Karpas-422 (cell line): ENCODE results near the gene BDKRB1. TPM values are rescaled to one million over a fixed set of nuclear protein-coding genes. Genes with fewer than 3 reads are reported as not detected.

Source experiments
- DNase-seq: peaks from one replicate; pipeline ENCODE4 v3.0.0-alpha.2; 2015
- H2AFZ ChIP-seq: fragments of 200-600 bp; sonication (generic); 2 replicates; pipeline ENCODE4 v1.6.1; 2014; ENCODE audit warnings: antibody characterized with exemption, low read length, mixed read lengths
- H3K27ac ChIP-seq: fragments of 200-600 bp; sonication (generic); 2 replicates; pipeline ENCODE4 v1.5.1; 2014; ENCODE audit warnings: mild to moderate bottlenecking, low read length, moderate library complexity
- H3K27me3 ChIP-seq: fragments of 200-600 bp; sonication (generic); 2 replicates; pipeline ENCODE4 v1.6.1; 2014; ENCODE audit warnings: low read length, mixed read lengths
- H3K36me3 ChIP-seq: fragments of 200-600 bp; sonication (generic); 2 replicates; pipeline ENCODE4 v1.6.1; 2014; ENCODE audit warnings: low read length, mixed read lengths; ENCODE audit not compliant: insufficient read depth
- H3K4me1 ChIP-seq: fragments of 200-600 bp; sonication (generic); 2 replicates; pipeline ENCODE4 v1.6.1; 2014; ENCODE audit warnings: mild to moderate bottlenecking, low read length, mixed read lengths
- H3K4me2 ChIP-seq: fragments of 200-600 bp; sonication (generic); 2 replicates; pipeline ENCODE4 v1.6.1; 2014; ENCODE audit warnings: low read length, low read depth, mild to moderate bottlenecking; ENCODE audit not compliant: poor library complexity, severe bottlenecking
- H3K4me3 ChIP-seq: fragments of 200-600 bp; sonication (generic); 2 replicates; pipeline ENCODE4 v1.5.1; 2014; ENCODE audit warnings: mild to moderate bottlenecking, antibody characterized with exemption, low read length, mixed read lengths
- H3K79me2 ChIP-seq: fragments of 200-600 bp; sonication (generic); 2 replicates; pipeline ENCODE4 v1.6.1; 2014; ENCODE audit warnings: mild to moderate bottlenecking, low read length, mixed read lengths
- H3K9ac ChIP-seq: fragments of 200-600 bp; sonication (generic); 2 replicates; pipeline ENCODE4 v1.6.0; 2014; ENCODE audit warnings: low read length
- H3K9me2 ChIP-seq: fragments of 200-600 bp; sonication (generic), shearing (Covaris generic); replicated peaks from 2 replicates; pipeline ENCODE4 v1.6.0; 2014; ENCODE audit warnings: mild to moderate bottlenecking, low read length, moderate library complexity; ENCODE audit not compliant: insufficient read depth
- H3K9me3 ChIP-seq: fragments of 300-700, 200-600 bp; sonication (generic); 2 replicates; pipeline ENCODE4 v1.6.1; 2014; ENCODE audit warnings: low read length, mixed read lengths
- H4K20me1 ChIP-seq: fragments of 200-600 bp; sonication (generic); 2 replicates; pipeline ENCODE4 v1.6.1; 2014; ENCODE audit warnings: mild to moderate bottlenecking, antibody characterized with exemption, low read length, low read depth; ENCODE audit not compliant: insufficient read depth
- total RNA-seq: library from RNA; depleted of rRNA; stranded (reverse); fragments of >200 nt; shearing (Covaris generic); gene quantifications from 2 replicates; pipeline ENCODE4 v1.2.3, GENCODE V29; 2014; ENCODE audit warnings: low replicate concordance

Gene BDKRB1
- total RNA-seq, 1 experiment from 2014 or later: not detected

GRCh38 chr14:96297997-96298515 is 42.0 kb downstream of the BDKRB1 start:
- Histone ChIP-seq H3K9me2 (no peaks in the 10 kb centered on the region), H3K9me3 (no peaks in the 10 kb centered on the region), H4K20me1 (no peaks in the 10 kb centered on the region), H3K4me1 (no peaks in the 10 kb centered on the region), H3K79me2 (0 out of 2 replicates have a peak, but pooled peaks cover 2% of the 10 kb centered on the region), H2AFZ (no peak overlapping the region), H3K9ac (no peak overlapping the region), H3K27me3 (no peaks in the 10 kb centered on the region), H3K27ac (no peak overlapping the region), H3K4me2 (no peak overlapping the region), H3K4me3 (no peak overlapping the region), H3K36me3 (peaks cover 23% of the 10 kb centered on the region; the same call in 1 of the 2 replicates)
- DNase-seq: no peak

GRCh38 chr14:96299441-96299840 is 43.4 kb downstream of the BDKRB1 start:
- Histone ChIP-seq H3K4me2 (no peak overlapping the region), H3K79me2 (0 out of 2 replicates have a peak, but pooled peaks cover 2% of the 10 kb centered on the region), H2AFZ (no peak overlapping the region), H3K27ac (no peak overlapping the region), H3K4me1 (no peaks in the 10 kb centered on the region), H3K9ac (no peak overlapping the region), H4K20me1 (no peaks in the 10 kb centered on the region), H3K27me3 (no peaks in the 10 kb centered on the region), H3K36me3 (peaks cover 27% of the 10 kb centered on the region; the same call in 1 of the 2 replicates), H3K4me3 (no peak overlapping the region), H3K9me3 (no peaks in the 10 kb centered on the region), H3K9me2 (no peaks in the 10 kb centered on the region)
- no peak for DNase-seq

DNA sequence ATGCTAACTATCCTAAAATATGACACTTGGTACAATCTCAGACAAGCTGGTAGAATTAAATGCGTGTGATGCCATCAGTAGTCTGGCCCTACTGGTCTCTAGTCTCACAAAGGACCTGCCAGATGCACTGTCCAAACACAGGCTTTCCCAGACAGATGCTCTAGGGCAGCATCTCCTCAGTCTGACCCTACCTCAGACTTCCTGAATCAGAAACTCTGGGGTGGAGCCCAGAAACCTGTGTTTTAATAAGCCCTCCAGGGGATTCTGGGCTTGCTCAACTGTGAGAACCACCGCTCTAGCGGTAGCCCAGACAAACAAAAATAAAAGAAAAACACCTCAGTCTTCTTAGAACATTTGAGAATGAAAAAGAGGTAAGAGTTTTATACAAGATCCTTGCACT is 48.0 kb downstream of the BDKRB1 start:
- no peak overlapping the region for H3K4me2 ChIP-seq
- H3K27me3 ChIP-seq: no peaks in the 10 kb centered on the region
- no peak overlapping the region for H3K27ac ChIP-seq
- no peaks in the 10 kb centered on the region for H4K20me1 ChIP-seq
- H3K4me1 ChIP-seq: no peaks in the 10 kb centered on the region
- H3K9ac ChIP-seq: no peak overlapping the region
- H3K36me3 ChIP-seq: peaks cover 42% of the 10 kb centered on the region; the same call in 1 of the 2 replicates
- no peak overlapping the region for H3K4me3 ChIP-seq
- DNase-seq: no peak
- no peak overlapping the region for H2AFZ ChIP-seq
- no peaks in the 10 kb centered on the region for H3K9me2 ChIP-seq
- no peaks in the 10 kb centered on the region for H3K9me3 ChIP-seq
- no peaks in the 10 kb centered on the region for H3K79me2 ChIP-seq

DNA sequence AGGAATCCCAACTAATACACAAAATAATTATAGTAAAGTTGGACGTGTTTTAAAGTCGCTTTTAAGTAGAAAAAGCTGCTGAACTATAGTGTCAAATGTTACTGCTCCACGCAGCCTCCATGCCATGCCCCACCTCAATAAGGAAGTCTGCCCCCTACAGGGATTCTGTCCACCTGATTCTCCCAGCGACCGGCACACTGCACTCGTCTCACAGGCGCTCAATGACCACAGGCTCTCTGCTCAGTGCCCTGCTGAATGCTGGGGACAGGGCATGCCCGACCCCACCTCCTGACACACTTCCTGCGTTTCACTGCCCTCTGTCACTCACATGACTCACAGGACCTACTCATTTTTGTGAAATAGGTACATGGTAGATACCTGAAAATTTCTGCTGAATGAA is 48.9 kb downstream of the BDKRB1 start:
- no peak overlapping the region for H3K9ac ChIP-seq
- no peak overlapping the region for H3K4me3 ChIP-seq
- no peaks in the 10 kb centered on the region for H3K9me2 ChIP-seq
- H3K27ac ChIP-seq: no peak overlapping the region
- peaks cover 52% of the 10 kb centered on the region for H3K36me3 ChIP-seq
- no peak for DNase-seq
- H2AFZ ChIP-seq: no peak overlapping the region
- H3K27me3 ChIP-seq: no peaks in the 10 kb centered on the region
- H3K4me1 ChIP-seq: no peaks in the 10 kb centered on the region
- H3K4me2 ChIP-seq: no peak overlapping the region
- no peaks in the 10 kb centered on the region for H3K9me3 ChIP-seq
- no peaks in the 10 kb centered on the region for H3K79me2 ChIP-seq
- no peaks in the 10 kb centered on the region for H4K20me1 ChIP-seq

- no peak for DNase-seq
- Histone ChIP-seq H3K4me1 (0 out of 2 replicates have a peak, but pooled peaks cover 4% of the 10 kb centered on the region), H3K4me2 (no peak overlapping the region), H3K9ac (no peak overlapping the region), H4K20me1 (no peaks in the 10 kb centered on the region), H2AFZ (no peak overlapping the region), H3K9me2 (no peaks in the 10 kb centered on the region), H3K4me3 (no peak overlapping the region), H3K27me3 (no peaks in the 10 kb centered on the region), H3K9me3 (no peaks in the 10 kb centered on the region), H3K36me3 (peaks cover 59% of the 10 kb centered on the region), H3K79me2 (peaks cover 3% of the 10 kb centered on the region; the same call in 1 of the 2 replicates), H3K27ac (no peak overlapping the region)
These were observed 51.4 kb downstream of the BDKRB1 start for GRCh38 chr14:96307434-96307833.

- DNase-seq: no peak
- H3K4me3 ChIP-seq: no peak overlapping the region
- H3K9me2 ChIP-seq: no peaks in the 10 kb centered on the region
- peaks cover 56% of the 10 kb centered on the region for H3K36me3 ChIP-seq
- no peaks in the 10 kb centered on the region for H4K20me1 ChIP-seq
- H3K4me1 ChIP-seq: 0 out of 2 replicates have a peak, but pooled peaks cover 4% of the 10 kb centered on the region
- H2AFZ ChIP-seq: no peak overlapping the region
- H3K9ac ChIP-seq: no peak overlapping the region
- H3K9me3 ChIP-seq: no peaks in the 10 kb centered on the region
- H3K27me3 ChIP-seq: no peaks in the 10 kb centered on the region
- H3K79me2 ChIP-seq: peaks cover 3% of the 10 kb centered on the region; the same call in 1 of the 2 replicates
- H3K4me2 ChIP-seq: no peak overlapping the region
- no peak overlapping the region for H3K27ac ChIP-seq
These were observed 53.3 kb downstream of the BDKRB1 start for GRCh38 chr14:96309133-96309895.

- Histone ChIP-seq H2AFZ (no peak overlapping the region), H3K4me1 (0 out of 2 replicates have a peak, but pooled peaks cover 4% of the 10 kb centered on the region), H3K4me3 (no peak overlapping the region), H3K9me2 (no peaks in the 10 kb centered on the region), H3K27me3 (no peaks in the 10 kb centered on the region), H3K27ac (no peak overlapping the region), H3K9ac (no peak overlapping the region), H3K9me3 (no peaks in the 10 kb centered on the region), H3K36me3 (peaks cover 56% of the 10 kb centered on the region), H3K79me2 (peaks cover 3% of the 10 kb centered on the region; the same call in 1 of the 2 replicates), H4K20me1 (no peaks in the 10 kb centered on the region), H3K4me2 (no peak overlapping the region)
- no peak for DNase-seq
These were observed 53.9 kb downstream of the BDKRB1 start for GRCh38 chr14:96309896-96310330.

- H3K27ac ChIP-seq: no peak overlapping the region
- H3K79me2 ChIP-seq: peaks cover 3% of the 10 kb centered on the region; the same call in 1 of the 2 replicates
- H3K4me3 ChIP-seq: no peak overlapping the region
- H3K4me1 ChIP-seq: 0 out of 2 replicates have a peak, but pooled peaks cover 4% of the 10 kb centered on the region
- no peaks in the 10 kb centered on the region for H3K9me2 ChIP-seq
- no peak overlapping the region for H3K4me2 ChIP-seq
- no peaks in the 10 kb centered on the region for H3K9me3 ChIP-seq
- no peak for DNase-seq
- peaks cover 63% of the 10 kb centered on the region for H3K36me3 ChIP-seq
- no peaks in the 10 kb centered on the region for H3K27me3 ChIP-seq
- no peak overlapping the region for H2AFZ ChIP-seq
- H3K9ac ChIP-seq: no peak overlapping the region
- H4K20me1 ChIP-seq: no peaks in the 10 kb centered on the region
These were observed 54.9 kb downstream of the BDKRB1 start for GRCh38 chr14:96310906-96311305.
